Panc1 (cell line): ENCODE measurements around the gene FXYD7.

Experiments
- CTCF ChIP-seq: fragments of 450-650 bp; IDR thresholded peaks from 2 replicates; pipeline ENCODE4 v1.5.1; 2017; ENCODE audit warnings: mild to moderate bottlenecking
- POLR2AphosphoS5 ChIP-seq: IDR thresholded peaks from 2 replicates; pipeline ENCODE4 v1.6.1; 2012; ENCODE audit warnings: mild to moderate bottlenecking, low read depth, low read length, moderate library complexity
- REST ChIP-seq, 2 experiments: IDR thresholded peaks; 2 replicates each; pipeline ENCODE4 v1.6.1; 2011 to 2012; ENCODE audit warnings: low read depth in 2 of 2, control low read depth in 1 of 2, low read length in 1 of 2, mild to moderate bottlenecking in 1 of 2, moderate library complexity in 1 of 2; ENCODE audit not compliant: insufficient read depth in 1 of 2
- SIN3A ChIP-seq: IDR thresholded peaks from 2 replicates; pipeline ENCODE4 v1.6.1; 2012; ENCODE audit warnings: low read depth, mild to moderate bottlenecking, low read length, moderate library complexity, borderline replicate concordance; ENCODE audit not compliant: insufficient read depth
- TCF7L2 ChIP-seq: IDR thresholded peaks from 2 replicates; pipeline ENCODE4 v1.6.1; 2011; ENCODE audit warnings: mild to moderate bottlenecking, low read depth, low read length, inconsistent platforms

GRCh38 chr19:35179830-35180229 is 36.8 kb downstream of the FXYD7 start:
- no peak for TF ChIP-seq CTCF
- no peak for TF ChIP-seq POLR2AphosphoS5
- no peak for TF ChIP-seq SIN3A
- TF ChIP-seq TCF7L2, result no peak
- no peak for TF ChIP-seq REST (IDR thresholded peaks at IDR 0.05; ENCODE audit: insufficient read depth in 1 of 2, low read depth in 2 of 2, low read length in 1 of 2)
